Endothelial cell of umbilical vein (primary cell): ENCODE results near the gene WNT11.

ENCODE experiments used
- EZH2 ChIP-seq: IDR thresholded peaks from 2 replicates; pipeline ENCODE4 v1.6.1; 2012; ENCODE audit warnings: borderline replicate concordance, low read depth, mild to moderate bottlenecking, moderate library complexity, low read length, inconsistent platforms; ENCODE audit not compliant: severe bottlenecking
- FOS ChIP-seq: IDR thresholded peaks from 2 replicates; pipeline ENCODE4 v1.6.1; 2011; ENCODE audit warnings: mild to moderate bottlenecking, low read length, moderate library complexity, borderline replicate concordance; ENCODE audit not compliant: insufficient read depth
- JUN ChIP-seq: IDR thresholded peaks from 2 replicates; pipeline ENCODE4 v1.6.1; 2011; ENCODE audit warnings: borderline replicate concordance, low read depth; ENCODE audit not compliant: insufficient read length, insufficient read depth
- MAX ChIP-seq: IDR thresholded peaks from 2 replicates; pipeline ENCODE4 v1.6.1; 2011; ENCODE audit not compliant: insufficient read depth, insufficient read length
- MYC ChIP-seq: IDR thresholded peaks from one replicate; pipeline ENCODE4 v1.6.1; 2011; ENCODE audit warnings: mild to moderate bottlenecking, low read depth, low read length
- POLR2A ChIP-seq: IDR thresholded peaks from 2 replicates; pipeline ENCODE4 v1.6.1; 2012; ENCODE audit warnings: low read depth, mild to moderate bottlenecking, control low read depth, low read length
- POLR2AphosphoS5 ChIP-seq: IDR thresholded peaks from 2 replicates; pipeline ENCODE4 v1.6.1; 2012; ENCODE audit warnings: low read depth, mild to moderate bottlenecking, control low read depth, low read length, moderate library complexity; ENCODE audit not compliant: insufficient read depth
- TF ChIP-seq, protein P1 (sequence below), 2 donors: IDR thresholded peaks; 1 replicate in 1 of 2; 2 replicates in 1 of 2; pipeline ENCODE4 v1.5.1; 2011; ENCODE audit warnings: low read length in 2 of 2, mild to moderate bottlenecking in 2 of 2, moderate library complexity in 2 of 2, control low read depth in 1 of 2, inconsistent platforms in 1 of 2, low read depth in 1 of 2; ENCODE audit not compliant: insufficient read depth in 1 of 2; ENCODE audit errors: extremely low read depth in 1 of 2

- TF ChIP-seq POLR2A: no peak
- TF ChIP-seq, protein P1, sequence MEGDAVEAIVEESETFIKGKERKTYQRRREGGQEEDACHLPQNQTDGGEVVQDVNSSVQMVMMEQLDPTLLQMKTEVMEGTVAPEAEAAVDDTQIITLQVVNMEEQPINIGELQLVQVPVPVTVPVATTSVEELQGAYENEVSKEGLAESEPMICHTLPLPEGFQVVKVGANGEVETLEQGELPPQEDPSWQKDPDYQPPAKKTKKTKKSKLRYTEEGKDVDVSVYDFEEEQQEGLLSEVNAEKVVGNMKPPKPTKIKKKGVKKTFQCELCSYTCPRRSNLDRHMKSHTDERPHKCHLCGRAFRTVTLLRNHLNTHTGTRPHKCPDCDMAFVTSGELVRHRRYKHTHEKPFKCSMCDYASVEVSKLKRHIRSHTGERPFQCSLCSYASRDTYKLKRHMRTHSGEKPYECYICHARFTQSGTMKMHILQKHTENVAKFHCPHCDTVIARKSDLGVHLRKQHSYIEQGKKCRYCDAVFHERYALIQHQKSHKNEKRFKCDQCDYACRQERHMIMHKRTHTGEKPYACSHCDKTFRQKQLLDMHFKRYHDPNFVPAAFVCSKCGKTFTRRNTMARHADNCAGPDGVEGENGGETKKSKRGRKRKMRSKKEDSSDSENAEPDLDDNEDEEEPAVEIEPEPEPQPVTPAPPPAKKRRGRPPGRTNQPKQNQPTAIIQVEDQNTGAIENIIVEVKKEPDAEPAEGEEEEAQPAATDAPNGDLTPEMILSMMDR (IDR thresholded peaks at IDR 0.05; ENCODE audit: extremely low read depth in 1 of 2, insufficient read depth in 1 of 2, low read depth in 1 of 2, low read length in 2 of 2): no peak
- TF ChIP-seq POLR2AphosphoS5: no peak
- no peak for TF ChIP-seq MYC
- no peak for TF ChIP-seq FOS
- no peak for TF ChIP-seq MAX
- TF ChIP-seq EZH2: no peak
- no peak for TF ChIP-seq JUN
Observed at GRCh38 chr11:76214968-76215548, 8.8 kb upstream of the WNT11 start.
